BE2C (cell line): ENCODE measurements around the gene MUC5B.

Experiments used
- DNase-seq: peaks from one replicate; pipeline ENCODE4 v3.0.0-alpha.2; 2020
- H3K27me3 ChIP-seq: fragments of 250-450 bp; sonication (Bioruptor Pico); 2 replicates; pipeline ENCODE4 v1.5.1; 2020; ENCODE audit warnings: mild to moderate bottlenecking
- H3K36me3 ChIP-seq: fragments of 250-450 bp; sonication (Bioruptor Pico); 2 replicates; pipeline ENCODE4 v1.5.1; 2020; ENCODE audit warnings: mild to moderate bottlenecking
- H3K4me1 ChIP-seq: fragments of 250-450 bp; sonication (Bioruptor Pico); 2 replicates; pipeline ENCODE4 v1.5.1; 2020
- H3K4me3 ChIP-seq: 2 replicates; pipeline ENCODE4 v1.5.1; 2011; ENCODE audit warnings: low read depth, low read length
- H3K9me3 ChIP-seq: fragments of 250-450 bp; sonication (Bioruptor Pico); 2 replicates; pipeline ENCODE4 v1.5.1; 2020
- CTCF ChIP-seq: IDR thresholded peaks from 2 replicates; pipeline ENCODE4 v1.5.1; 2012; ENCODE audit warnings: mild to moderate bottlenecking, low read depth, low read length

Gene MUC5B

GRCh38 chr11:1251236-1251770 is 28.4 kb downstream of the MUC5B start:
- DNase-seq = no peak
- no peak overlapping the region for H3K4me3 ChIP-seq
- H3K4me1 ChIP-seq = no peaks in the 10 kb centered on the region
- no peaks in the 10 kb centered on the region for H3K36me3 ChIP-seq
- TF ChIP-seq CTCF = no peak
- no peaks in the 10 kb centered on the region for H3K9me3 ChIP-seq
- H3K27me3 ChIP-seq = no peaks in the 10 kb centered on the region

- no peak for DNase-seq
- Histone ChIP-seq H3K4me1 (no peaks in the 10 kb centered on the region), H3K4me3 (no peak overlapping the region), H3K36me3 (no peaks in the 10 kb centered on the region), H3K9me3 (no peaks in the 10 kb centered on the region), H3K27me3 (no peaks in the 10 kb centered on the region)
- no peak for TF ChIP-seq CTCF
Observed at GRCh38 chr11:1252371-1253102, 29.7 kb downstream of the MUC5B start.

GRCh38 chr11:1253103-1253485 is 30.2 kb downstream of the MUC5B start:
- no peaks in the 10 kb centered on the region for H3K9me3 ChIP-seq
- H3K27me3 ChIP-seq = no peaks in the 10 kb centered on the region
- no peaks in the 10 kb centered on the region for H3K4me1 ChIP-seq
- no peak for TF ChIP-seq CTCF
- no peaks in the 10 kb centered on the region for H3K36me3 ChIP-seq
- H3K4me3 ChIP-seq = no peak overlapping the region
- no peak for DNase-seq

- no peak overlapping the region for H3K4me3 ChIP-seq
- no peaks in the 10 kb centered on the region for H3K4me1 ChIP-seq
- no peaks in the 10 kb centered on the region for H3K9me3 ChIP-seq
- no peaks in the 10 kb centered on the region for H3K27me3 ChIP-seq
- DNase-seq = no peak
- no peak for TF ChIP-seq CTCF
- no peaks in the 10 kb centered on the region for H3K36me3 ChIP-seq
Observed at GRCh38 chr11:1254086-1254648, 31.3 kb downstream of the MUC5B start.

- Histone ChIP-seq H3K9me3 (no peaks in the 10 kb centered on the region), H3K36me3 (no peaks in the 10 kb centered on the region)
- TF ChIP-seq CTCF = no peak
Observed at GRCh38 chr11:1254733-1255132, 31.9 kb downstream of the MUC5B start.

GRCh38 chr11:1255151-1255550 is 32.3 kb downstream of the MUC5B start:
- Histone ChIP-seq H3K9me3 (no peaks in the 10 kb centered on the region), H3K27me3 (no peaks in the 10 kb centered on the region), H3K4me3 (no peak overlapping the region), H3K4me1 (no peaks in the 10 kb centered on the region), H3K36me3 (no peaks in the 10 kb centered on the region)
- TF ChIP-seq CTCF = no peak
- DNase-seq = no peak

More at GRCh38 chr11:1254733-1255132, 31.9 kb downstream of the MUC5B start:
- H3K27me3 ChIP-seq = no peaks in the 10 kb centered on the region
- DNase-seq = no peak
- no peak overlapping the region for H3K4me3 ChIP-seq
- H3K4me1 ChIP-seq = no peaks in the 10 kb centered on the region
